COR-L47 (cell line): ENCODE data around the gene ITM2C.

Experiments used
- DNase-seq: peaks from one replicate; lab custom pipeline; 2025; lab: John Stamatoyannopoulos, UW

Gene ITM2C

DNA sequence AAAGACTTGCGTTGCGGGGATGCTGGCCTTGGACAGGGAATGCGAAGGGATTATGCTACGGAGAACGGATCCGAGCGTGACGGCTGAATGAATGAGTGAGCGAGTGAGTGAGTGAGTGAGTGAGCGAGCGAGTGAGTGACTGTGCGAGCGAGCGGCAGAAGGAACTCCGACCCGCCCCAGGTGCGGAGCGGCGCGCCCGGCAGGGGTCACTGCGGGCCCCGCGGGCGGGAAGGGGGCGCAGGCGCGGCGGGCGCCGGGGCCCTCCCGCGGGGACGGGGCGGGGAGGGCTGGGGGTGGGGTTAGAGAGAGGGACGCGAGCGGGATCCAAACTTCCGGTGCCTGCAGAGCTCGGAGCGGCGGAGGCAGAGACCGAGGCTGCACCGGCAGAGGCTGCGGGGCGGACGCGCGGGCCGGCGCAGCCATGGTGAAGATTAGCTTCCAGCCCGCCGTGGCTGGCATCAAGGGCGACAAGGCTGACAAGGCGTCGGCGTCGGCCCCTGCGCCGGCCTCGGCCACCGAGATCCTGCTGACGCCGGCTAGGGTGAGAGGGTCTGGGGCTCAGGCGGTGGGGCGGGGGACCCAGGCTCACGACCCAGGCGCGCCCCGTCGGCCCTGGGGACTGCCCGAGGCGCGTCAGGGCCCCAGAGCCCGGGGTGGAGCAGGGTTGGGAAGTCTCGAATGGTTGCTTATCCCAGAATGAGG is at the start of gene ITM2C:
TSS of gene ITM2C (plus strand) at position 338 of the 702 bp plus-strand sequence. CDS start at position 422, 84 bp downstream.
- DNase-seq: peak; percentile 21

DNA sequence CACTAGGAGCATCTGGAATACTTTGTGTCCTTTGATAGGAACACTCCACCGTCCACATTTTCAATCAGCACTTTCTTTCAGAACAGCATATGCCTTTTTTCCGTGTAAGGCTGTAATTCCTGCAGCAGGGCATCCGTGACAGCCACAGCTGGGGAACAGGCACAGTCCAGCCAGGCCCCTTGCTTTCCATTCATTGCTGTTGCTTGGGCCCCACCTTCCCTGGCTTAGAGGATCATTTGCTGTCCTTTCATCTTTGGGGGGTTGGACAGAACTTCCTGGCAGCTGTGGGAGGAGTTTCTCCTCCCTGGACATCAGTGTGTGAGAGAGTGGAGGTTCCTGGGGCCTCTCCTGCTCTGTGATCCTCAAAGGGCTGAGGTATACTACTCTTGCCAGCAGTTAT is 49.7 kb upstream of the ITM2C start:
- DNase-seq: no peak

GRCh38 chr2:230816735-230817134 is 48.0 kb upstream of the ITM2C start:
- no peak for DNase-seq

DNA sequence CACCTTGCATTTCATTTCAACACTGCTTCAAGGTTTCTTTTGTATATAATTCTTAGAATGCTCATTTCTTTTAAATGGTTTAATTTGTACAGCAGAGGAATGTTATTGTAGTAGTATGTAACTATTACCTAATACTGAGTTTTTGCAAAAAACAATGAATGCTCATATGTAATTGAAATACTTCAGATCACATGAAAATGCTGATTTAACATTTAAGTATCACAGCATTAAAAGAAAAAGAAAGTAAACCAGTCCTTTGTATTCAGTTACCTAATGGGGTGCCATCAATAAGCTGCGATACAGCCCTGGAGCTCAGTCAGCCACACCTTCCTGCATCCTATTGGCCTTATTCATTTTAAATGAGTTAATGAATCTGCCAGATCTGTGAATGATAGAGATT is 45.3 kb upstream of the ITM2C start:
- DNase-seq: no peak

GRCh38 chr2:230821261-230821990 is 43.3 kb upstream of the ITM2C start:
- DNase-seq: no peak

DNA sequence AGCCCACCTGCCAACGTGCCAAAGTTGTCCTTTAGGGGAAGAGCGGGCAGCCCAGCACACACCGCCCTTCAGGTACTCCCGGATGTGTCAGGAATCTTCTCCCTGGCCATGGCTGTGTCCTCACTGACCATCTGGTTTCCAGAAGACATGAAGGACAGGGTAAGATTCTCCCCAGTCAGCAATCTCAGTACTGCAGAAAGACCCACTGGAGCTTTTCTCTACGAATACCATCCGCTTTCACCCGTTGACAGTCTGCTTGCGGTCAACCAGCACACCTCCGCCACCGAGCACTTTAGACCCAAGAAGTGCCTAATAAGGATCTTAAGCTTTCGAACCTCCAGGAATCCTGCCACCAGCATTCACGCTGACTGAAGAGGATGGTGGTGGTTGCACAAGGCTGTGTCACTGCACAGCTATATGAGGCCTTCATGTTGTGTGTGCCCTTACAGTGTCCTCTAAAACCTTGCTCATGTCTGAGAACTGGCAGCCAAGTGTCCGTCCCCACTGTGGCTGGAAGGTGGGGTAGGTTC is 42.7 kb upstream of the ITM2C start:
- DNase-seq: no peak

- DNase-seq: no peak
Observed at GRCh38 chr2:230823264-230823964, 41.3 kb upstream of the ITM2C start.

- peak; percentile 19 for DNase-seq
Observed at GRCh38 chr2:230824406-230824978, 40.2 kb upstream of the ITM2C start.

DNA sequence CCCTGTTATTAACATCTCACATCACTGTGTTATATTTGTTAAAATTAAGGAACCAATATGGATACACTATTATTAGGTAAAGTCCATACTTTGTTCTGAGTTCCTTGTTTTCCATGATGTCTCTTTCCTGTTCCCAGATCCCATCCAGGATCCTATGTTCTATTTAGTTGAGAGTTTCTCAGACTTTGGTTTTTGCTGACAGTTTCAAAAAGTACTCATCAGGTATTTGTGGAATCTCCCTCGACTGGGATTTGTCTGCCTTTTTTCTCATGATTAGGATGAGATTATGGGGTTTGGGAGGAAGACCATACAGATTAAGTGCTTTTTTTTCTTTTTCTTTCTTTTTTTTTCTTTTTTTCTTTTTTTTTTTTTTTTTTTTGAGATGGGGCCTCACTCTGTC is 39.4 kb upstream of the ITM2C start:
- no peak for DNase-seq

DNA sequence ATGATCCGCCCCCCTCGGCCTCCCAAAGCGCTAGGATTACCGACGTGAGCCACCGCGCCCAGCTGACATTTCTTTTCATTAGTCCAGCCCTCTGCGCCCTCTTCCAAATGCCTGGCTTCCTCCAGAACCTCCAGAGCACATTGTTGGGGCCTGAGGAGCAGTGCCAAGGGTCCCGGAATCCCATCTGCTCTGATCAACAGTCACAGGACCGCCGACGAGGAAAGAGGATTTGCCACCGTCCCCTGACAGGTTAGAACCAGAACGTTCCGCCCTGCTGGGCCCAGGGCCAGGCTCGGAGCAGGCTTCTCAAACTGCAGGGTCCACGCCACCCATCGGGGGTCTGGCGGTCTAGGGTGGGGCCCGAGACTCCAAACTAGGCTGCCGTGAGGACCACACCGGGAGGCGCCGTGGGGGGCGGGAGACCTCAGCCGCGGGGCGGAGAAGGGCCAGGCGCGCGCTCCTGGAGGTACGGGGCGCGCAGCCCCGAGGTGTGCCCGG is 36.9 kb upstream of the ITM2C start:
- no peak for DNase-seq

DNA sequence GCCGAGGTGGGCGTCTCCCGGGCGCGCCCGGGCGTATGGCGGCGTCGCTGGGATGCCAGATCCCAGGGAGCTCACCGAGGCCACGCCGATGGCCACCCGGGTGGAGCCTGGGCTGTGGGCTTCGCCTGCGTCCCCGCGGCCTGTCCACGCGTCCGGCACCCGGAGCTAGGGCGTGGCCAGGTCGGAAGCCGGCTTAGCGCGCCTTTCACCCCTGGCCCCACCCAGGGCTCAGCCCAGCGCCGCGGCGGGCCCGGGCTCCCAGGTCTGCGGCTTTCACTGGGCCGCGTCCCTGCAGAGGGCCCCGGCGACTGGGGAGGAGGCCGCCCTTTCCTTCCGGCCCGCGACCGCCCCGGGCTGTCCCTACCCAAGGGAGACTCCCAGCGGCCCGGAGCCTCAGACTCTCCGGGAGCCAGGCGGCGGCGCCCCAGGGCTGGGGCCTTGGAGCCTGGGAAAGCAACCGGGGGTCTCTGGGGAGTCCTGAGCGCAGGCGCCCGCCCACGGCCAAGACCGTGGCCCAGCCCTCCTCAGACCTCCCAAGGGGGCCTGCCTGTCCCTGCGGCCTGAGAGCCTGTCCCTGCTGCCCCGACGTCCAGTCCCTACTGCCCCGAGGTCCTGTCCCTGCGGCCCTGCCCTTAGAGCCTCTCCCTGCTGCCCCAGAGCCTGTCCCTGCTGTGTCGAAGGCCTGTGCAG is 36.3 kb upstream of the ITM2C start:
- no peak for DNase-seq

DNA sequence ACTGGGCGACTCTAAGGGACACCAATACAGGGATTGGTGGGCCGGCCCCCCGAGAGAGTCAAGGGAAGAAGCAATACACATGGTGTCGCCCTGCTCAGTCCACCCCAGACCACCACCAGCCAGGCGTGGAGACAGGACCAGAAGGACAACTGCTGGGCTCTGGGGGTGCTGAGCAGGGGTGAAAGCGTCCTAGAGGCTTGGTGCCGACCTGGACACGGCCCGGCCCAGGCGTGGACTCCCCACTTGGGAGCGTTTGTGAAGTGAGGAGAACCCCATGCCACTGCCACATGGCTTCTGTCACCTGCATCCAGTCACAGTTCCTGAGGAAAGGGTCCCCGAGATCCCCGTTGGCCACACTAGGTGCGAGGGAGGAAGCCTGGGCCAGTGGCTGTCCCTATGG is 35.4 kb upstream of the ITM2C start:
- DNase-seq: no peak

GRCh38 chr2:230829959-230830358 is 34.8 kb upstream of the ITM2C start:
- DNase-seq: no peak

- no peak for DNase-seq
Observed at GRCh38 chr2:230830428-230830827, 34.3 kb upstream of the ITM2C start.

DNA sequence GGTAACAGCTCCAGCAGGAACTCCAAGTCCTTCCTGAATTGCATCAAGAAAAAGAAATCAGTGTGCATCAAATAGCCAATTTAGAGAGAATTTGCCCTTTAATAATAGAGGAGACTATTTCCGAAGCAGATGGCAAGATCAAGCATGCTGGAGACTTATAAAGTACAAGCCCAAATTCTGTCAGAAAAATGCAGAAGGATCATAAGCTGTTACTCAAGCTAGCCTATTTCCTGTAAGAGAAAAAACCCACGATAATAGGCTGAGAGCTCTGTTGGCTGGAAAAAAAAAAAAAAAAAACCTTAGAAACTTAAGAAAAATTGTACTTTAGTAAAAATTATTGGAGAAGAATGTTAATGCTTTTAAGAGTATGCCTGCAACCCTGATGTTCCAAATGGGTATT is 24.4 kb upstream of the ITM2C start:
- DNase-seq: no peak

DNA sequence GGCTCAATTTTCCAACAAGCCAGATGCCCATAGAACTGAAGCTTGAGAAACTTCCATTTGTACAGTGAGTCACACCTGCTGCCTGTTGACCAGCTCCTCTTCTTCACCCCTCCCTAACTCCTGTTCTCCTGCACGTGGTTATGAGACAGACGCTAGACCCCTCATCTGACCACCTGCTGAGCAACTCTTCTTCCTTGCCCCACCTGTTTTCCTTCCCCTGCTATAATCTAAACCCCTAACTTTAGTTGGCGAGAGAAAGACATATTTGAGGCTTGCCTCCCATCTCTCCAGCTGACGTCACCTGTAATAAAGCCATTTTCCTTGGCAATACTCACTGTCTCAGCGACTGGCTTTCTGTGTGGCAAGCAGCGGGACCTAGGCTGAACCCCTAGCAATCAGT is 22.3 kb upstream of the ITM2C start:
- no peak for DNase-seq

- DNase-seq: no peak
Observed at GRCh38 chr2:230843132-230843531, 21.6 kb upstream of the ITM2C start.

DNA sequence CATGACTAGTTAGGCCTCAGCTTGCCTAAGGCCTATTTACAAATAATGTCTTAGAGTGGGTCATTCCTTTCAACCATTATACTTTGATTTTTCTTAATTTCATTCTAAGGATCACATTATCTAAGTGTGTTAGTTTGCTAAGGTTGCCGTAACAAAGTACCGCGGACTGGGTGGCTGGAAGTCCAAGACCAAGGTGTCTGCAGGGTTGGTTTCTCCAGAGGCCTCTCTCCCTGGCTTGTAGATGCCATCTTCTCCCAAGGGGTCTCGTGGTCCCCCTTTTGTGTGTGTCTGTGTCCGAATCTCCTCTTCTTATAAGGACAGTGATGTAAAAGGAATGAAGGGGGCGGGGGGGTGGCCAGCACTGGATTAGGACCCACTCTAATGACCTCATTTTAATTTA is 18.4 kb upstream of the ITM2C start:
- no peak for DNase-seq

GRCh38 chr2:230847883-230848388 is 16.8 kb upstream of the ITM2C start:
- DNase-seq: peak; percentile 31

DNA sequence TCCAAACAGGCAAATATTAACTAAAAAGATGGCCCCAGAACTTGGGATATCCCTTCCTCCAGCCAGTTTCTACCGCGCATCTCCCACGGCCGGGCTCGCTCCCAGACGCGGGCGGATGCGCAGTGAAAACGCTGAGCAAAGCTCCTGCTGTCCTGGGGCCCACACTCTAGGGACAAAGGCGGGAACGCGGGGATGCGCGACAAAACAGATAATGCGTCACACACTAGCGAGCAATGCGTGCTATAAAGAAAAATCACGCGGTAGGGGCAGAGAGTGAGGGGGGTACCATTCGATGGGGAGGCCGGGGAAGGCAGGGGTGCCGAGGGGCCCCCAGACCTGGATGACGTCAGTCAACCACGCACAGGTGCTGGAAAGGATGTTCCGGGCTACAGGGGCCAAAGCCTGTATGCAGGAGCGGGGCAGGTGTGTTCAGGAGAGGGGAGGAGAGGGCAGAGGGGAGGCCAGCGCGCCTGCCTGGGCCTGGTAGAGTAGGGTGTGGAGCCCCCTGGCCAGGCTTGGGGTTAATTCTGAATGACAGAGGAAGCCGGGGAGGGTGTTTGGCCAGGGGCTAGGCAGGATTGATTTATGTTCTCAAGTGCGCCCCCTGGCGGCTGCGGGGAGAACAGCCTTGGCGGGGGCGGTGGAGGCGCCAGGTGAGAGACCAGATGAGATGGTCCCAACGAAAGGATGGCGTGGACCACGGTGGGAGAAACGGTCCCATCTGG is 14.9 kb upstream of the ITM2C start:
- DNase-seq: no peak

DNA sequence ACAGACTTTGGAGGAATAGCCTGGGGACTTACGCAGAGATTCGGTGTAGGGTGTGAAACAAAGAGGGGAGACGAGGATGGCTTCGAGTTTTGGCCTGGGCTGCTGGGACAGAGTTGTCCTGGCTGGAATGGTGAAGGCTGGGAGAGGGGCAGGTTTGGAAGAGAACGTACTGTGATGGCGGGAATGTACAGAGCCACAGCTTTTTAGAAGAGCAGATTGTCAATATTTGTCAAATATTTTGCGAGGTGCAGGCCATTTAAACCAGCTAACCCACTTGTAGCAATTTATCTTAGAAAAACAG is 14.4 kb upstream of the ITM2C start:
- DNase-seq: no peak
